Caco-2 (cell line): ENCODE results near the gene ANKFY1. TPM values are rescaled to one million over a fixed set of nuclear protein-coding genes. Genes with fewer than 3 reads are reported as not detected.

Experiments used
- BruUV-seq: library from RNA; stranded (reverse); fragments of 400-500 nt; replicated peaks from 2 replicates; lab custom pipeline; 2021; lab: Mats Ljungman, UMichigan
- CTCF ChIA-PET: fragments of 300-600 bp; sonication (Branson Sonifier 250); formaldehyde crosslinking; loops from one replicate; lab custom pipeline; 2022; ENCODE audit warnings: antibody characterized with exemption; lab: Charles Lee
- POLR2A ChIA-PET: fragments of 300-600 bp; sonication (Branson Sonifier 250); formaldehyde crosslinking; loops from one replicate; lab custom pipeline; 2022; ENCODE audit warnings: antibody characterized with exemption; lab: Charles Lee
- DNase-seq, 2 experiments: peaks; one replicate each; pipeline versions ENCODE4 v3.0.0 to v3.0.0-alpha.2; 2020 to 2022
- H3K27me3 ChIP-seq: replicated peaks from 2 replicates; pipeline ENCODE4 v1.6.0; 2011; ENCODE audit warnings: low read length; ENCODE audit not compliant: control insufficient read depth, insufficient read depth
- H3K36me3 ChIP-seq: 2 replicates; pipeline ENCODE4 v1.5.1; 2011; ENCODE audit warnings: low read length; ENCODE audit not compliant: control insufficient read depth, insufficient read depth
- H3K4me1 ChIP-seq: fragments of 250-450 bp; sonication (Bioruptor Pico); 2 replicates; pipeline ENCODE4 v1.5.1; 2020; ENCODE audit warnings: mild to moderate bottlenecking
- H3K4me3 ChIP-seq: 2 replicates; pipeline ENCODE4 v1.5.1; 2011; ENCODE audit warnings: low read depth, mild to moderate bottlenecking, control low read depth, low read length
- H3K9me3 ChIP-seq: fragments of 250-450 bp; sonication (Bioruptor Pico); 2 replicates; pipeline ENCODE4 v1.5.1; 2020; ENCODE audit warnings: mild to moderate bottlenecking, moderate library complexity
- H3K27ac Mint-ChIP-seq: one replicate; pipeline ENCODE4 v1.8.0; 2022; ENCODE audit warnings: mixed read lengths; ENCODE audit not compliant: unreplicated experiment
- H3K27me3 Mint-ChIP-seq: one replicate; pipeline ENCODE4 v1.8.0; 2022; ENCODE audit warnings: mixed read lengths; ENCODE audit not compliant: insufficient read depth, unreplicated experiment
- H3K36me3 Mint-ChIP-seq: one replicate; pipeline ENCODE4 v1.8.0; 2022; ENCODE audit warnings: mild to moderate bottlenecking, mixed read lengths; ENCODE audit not compliant: insufficient read depth, unreplicated experiment
- H3K4me1 Mint-ChIP-seq: one replicate; pipeline ENCODE4 v1.8.0; 2022; ENCODE audit warnings: low read depth, mixed read lengths; ENCODE audit not compliant: unreplicated experiment
- H3K4me3 Mint-ChIP-seq: one replicate; pipeline ENCODE4 v1.8.0; 2022; ENCODE audit warnings: mild to moderate bottlenecking, moderate library complexity, mixed read lengths; ENCODE audit not compliant: unreplicated experiment
- H3K9me3 Mint-ChIP-seq: one replicate; pipeline ENCODE4 v1.8.0; 2022; ENCODE audit warnings: mixed read lengths; ENCODE audit not compliant: unreplicated experiment
- intact Hi-C: fragments of 100-400 bp; cut with micrococcal nuclease; formaldehyde crosslinking; loops from one replicate; pipeline ENCODE4 v1.10.0; 2022; ENCODE audit not compliant: unreplicated experiment
- total RNA-seq: library from RNA; stranded (reverse); gene quantifications from 2 replicates; pipeline ENCODE4 v1.2.3, GENCODE V29; 2022
- TF ChIP-seq, protein P1 (sequence below), 2 experiments: fragments of 200-600 bp in 1 of 2; IDR thresholded peaks; 1 replicate in 1 of 2; 2 replicates in 1 of 2; pipeline versions ENCODE4 v1.5.1 to v1.8.0; 2011 to 2022; ENCODE audit warnings: antibody characterized with exemption in 1 of 2, control low read depth in 1 of 2, inconsistent platforms in 1 of 2, low read depth in 1 of 2, low read length in 1 of 2, mild to moderate bottlenecking in 1 of 2, moderate library complexity in 1 of 2; ENCODE audit not compliant: insufficient read depth in 1 of 2, severe bottlenecking in 1 of 2, unreplicated experiment in 1 of 2

ANKFY1 gene
- total RNA-seq, 1 experiment from 2014 or later, result 25.0 TPM

DNA sequence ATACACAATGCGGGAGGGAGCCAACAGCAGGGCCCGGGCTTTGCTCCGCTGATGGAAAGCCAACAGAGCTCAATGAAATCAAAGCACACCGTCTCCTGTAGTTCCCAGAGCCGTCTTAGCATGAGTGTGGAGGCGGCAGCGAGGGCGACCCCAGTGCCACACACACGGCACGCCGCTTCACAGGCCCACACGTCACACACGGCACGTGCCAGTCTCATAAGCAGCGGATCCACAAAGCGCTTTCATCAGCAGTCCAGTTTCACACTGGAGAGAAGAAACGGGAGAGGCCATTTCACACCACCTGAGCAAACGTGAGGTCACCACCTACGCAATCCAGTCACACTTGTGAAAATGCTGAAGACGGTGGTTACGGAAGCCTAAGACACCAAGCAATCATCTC, 86.0 kb downstream of the ANKFY1 start:
- H3K9me3 ChIP-seq, result no peaks in the 10 kb centered on the region
- intact Hi-C loops, result no loop called here
- no peaks in the 10 kb centered on the region for H3K27me3 ChIP-seq
- no TSS peak for BruUV-seq
- DNase-seq, result no peak
- TF ChIP-seq, protein P1, sequence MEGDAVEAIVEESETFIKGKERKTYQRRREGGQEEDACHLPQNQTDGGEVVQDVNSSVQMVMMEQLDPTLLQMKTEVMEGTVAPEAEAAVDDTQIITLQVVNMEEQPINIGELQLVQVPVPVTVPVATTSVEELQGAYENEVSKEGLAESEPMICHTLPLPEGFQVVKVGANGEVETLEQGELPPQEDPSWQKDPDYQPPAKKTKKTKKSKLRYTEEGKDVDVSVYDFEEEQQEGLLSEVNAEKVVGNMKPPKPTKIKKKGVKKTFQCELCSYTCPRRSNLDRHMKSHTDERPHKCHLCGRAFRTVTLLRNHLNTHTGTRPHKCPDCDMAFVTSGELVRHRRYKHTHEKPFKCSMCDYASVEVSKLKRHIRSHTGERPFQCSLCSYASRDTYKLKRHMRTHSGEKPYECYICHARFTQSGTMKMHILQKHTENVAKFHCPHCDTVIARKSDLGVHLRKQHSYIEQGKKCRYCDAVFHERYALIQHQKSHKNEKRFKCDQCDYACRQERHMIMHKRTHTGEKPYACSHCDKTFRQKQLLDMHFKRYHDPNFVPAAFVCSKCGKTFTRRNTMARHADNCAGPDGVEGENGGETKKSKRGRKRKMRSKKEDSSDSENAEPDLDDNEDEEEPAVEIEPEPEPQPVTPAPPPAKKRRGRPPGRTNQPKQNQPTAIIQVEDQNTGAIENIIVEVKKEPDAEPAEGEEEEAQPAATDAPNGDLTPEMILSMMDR (IDR thresholded peaks at IDR 0.05; ENCODE audit: insufficient read depth in 1 of 2, low read depth in 1 of 2, low read length in 1 of 2, severe bottlenecking in 1 of 2, unreplicated experiment in 1 of 2), result no peak
- Mint-ChIP-seq H3K27ac (no peak overlapping the region), H3K4me3 (no peak overlapping the region), H3K27me3 (no peaks in the 10 kb centered on the region), H3K36me3 (peaks cover 33% of the 10 kb centered on the region), H3K9me3 (no peaks in the 10 kb centered on the region), H3K4me1 (no peaks in the 10 kb centered on the region)
- POLR2A ChIA-PET, result no interaction called here
- H3K4me3 ChIP-seq, result no peak overlapping the region
- no peaks in the 10 kb centered on the region; the same call in 1 of the 2 replicates for H3K36me3 ChIP-seq
- CTCF ChIA-PET, result no interaction called here
- H3K4me1 ChIP-seq, result no peaks in the 10 kb centered on the region

DNA sequence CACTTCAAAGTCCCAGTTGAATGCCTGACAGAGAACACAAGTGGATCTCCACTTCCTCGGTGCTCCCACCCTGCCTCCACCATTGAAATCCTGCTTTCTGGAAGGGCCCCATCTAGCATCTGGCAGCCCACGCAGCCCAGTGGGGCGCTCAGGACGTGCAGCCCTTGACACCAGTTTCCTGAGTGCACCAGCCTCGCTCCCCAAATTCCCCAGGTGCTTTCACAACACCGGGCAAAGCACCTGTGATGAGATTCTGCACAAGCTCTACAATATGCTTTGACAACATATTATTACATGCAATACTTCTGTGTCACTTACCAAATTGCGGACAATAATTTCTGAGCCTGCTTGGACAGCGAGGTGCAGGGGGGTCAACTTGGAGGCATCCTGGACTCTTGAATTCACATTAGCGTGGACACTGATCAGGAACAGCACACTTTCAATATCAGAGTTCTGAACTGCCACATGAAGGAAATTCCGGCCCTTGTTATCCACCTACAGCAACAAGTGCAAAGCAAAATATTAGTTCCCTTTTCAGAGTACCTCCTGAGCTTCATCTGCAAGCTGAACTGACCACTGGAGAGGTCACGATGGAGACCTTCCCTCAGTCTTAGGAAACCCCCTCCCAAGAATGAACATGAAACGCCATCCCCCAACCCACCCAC, 86.8 kb downstream of the ANKFY1 start:
- Histone ChIP-seq H3K9me3 (no peaks in the 10 kb centered on the region), H3K36me3 (no peaks in the 10 kb centered on the region; the same call in 1 of the 2 replicates), H3K27me3 (no peaks in the 10 kb centered on the region), H3K4me3 (no peak overlapping the region), H3K4me1 (no peaks in the 10 kb centered on the region)
- TF ChIP-seq, protein P1 (IDR thresholded peaks at IDR 0.05; ENCODE audit: insufficient read depth in 1 of 2, low read depth in 1 of 2, low read length in 1 of 2, severe bottlenecking in 1 of 2, unreplicated experiment in 1 of 2), result no peak
- H3K4me3 Mint-ChIP-seq, result no peak overlapping the region
- no peaks in the 10 kb centered on the region for H3K9me3 Mint-ChIP-seq
- H3K36me3 Mint-ChIP-seq, result peaks cover 33% of the 10 kb centered on the region
- intact Hi-C loops, result no loop called here
- DNase-seq, result no peak
- CTCF ChIA-PET, result no interaction called here
- no TSS peak for BruUV-seq
- H3K4me1 Mint-ChIP-seq, result no peaks in the 10 kb centered on the region
- no peaks in the 10 kb centered on the region for H3K27me3 Mint-ChIP-seq
- H3K27ac Mint-ChIP-seq, result no peak overlapping the region
- POLR2A ChIA-PET, result no interaction called here

DNA sequence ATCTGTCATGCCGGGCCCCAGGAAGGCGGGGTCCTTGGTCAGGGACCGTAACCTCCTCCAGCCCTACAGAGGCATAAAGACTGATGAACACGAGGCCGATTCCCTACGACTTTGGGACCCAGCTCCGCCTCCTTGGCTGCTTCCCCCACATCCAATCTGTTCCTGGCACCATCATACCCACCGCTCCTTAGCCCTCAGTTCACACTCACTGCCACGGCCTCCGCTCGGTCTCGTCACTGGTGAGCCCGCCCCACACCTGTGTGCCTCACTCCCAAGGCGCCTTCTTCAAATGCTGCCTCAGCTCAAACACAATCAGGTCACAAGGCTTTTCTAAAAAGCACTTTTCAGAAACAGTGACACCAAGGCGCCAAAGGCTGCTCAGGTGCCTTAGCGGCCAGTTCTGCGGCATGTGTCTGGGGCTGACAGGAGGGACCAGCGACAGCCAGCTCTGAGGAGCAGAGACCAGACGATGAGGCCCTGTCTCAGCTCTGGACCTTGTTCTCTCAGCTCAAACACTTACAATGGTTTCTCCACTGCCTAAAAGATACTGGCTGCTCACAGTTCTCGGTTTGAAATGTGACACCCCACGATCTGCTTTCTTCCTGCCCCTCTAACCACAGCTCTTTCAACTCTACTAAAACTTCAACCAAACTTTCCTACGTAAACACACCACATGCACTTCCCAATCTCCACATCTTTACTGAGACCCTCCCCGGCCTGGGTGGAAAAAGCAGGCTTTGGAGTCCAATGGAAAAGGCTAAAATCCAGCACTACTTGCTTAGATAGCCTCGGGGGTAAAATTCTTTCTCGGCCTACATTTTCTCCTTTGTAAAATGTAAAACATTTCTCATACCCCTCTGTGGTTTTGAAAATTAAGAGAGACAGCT, 87.6 kb downstream of the ANKFY1 start:
- Histone ChIP-seq H3K27me3 (no peaks in the 10 kb centered on the region), H3K4me1 (no peaks in the 10 kb centered on the region), H3K9me3 (no peaks in the 10 kb centered on the region), H3K36me3 (no peaks in the 10 kb centered on the region; the same call in 1 of the 2 replicates), H3K4me3 (no peak overlapping the region)
- H3K9me3 Mint-ChIP-seq, result no peaks in the 10 kb centered on the region
- ChIA-PET POLR2A (no interaction called here), CTCF (no interaction called here)
- BruUV-seq, result no TSS peak
- TF ChIP-seq, protein P1 (IDR thresholded peaks at IDR 0.05; ENCODE audit: insufficient read depth in 1 of 2, low read depth in 1 of 2, low read length in 1 of 2, severe bottlenecking in 1 of 2, unreplicated experiment in 1 of 2), result no peak
- no peak overlapping the region for H3K4me3 Mint-ChIP-seq
- intact Hi-C loops, result no loop called here
- no peak overlapping the region for H3K27ac Mint-ChIP-seq
- H3K27me3 Mint-ChIP-seq, result no peaks in the 10 kb centered on the region
- DNase-seq, result no peak
- no peaks in the 10 kb centered on the region for H3K4me1 Mint-ChIP-seq
- H3K36me3 Mint-ChIP-seq, result peaks cover 33% of the 10 kb centered on the region
